SU-DHL-6 (cell line): ENCODE measurements around the gene NSD1.

Source experiments
- H2AFZ ChIP-seq: fragments of 200-600 bp; sonication (generic); 2 replicates; pipeline ENCODE4 v1.6.1; 2014; ENCODE audit warnings: low read depth, mild to moderate bottlenecking, moderate library complexity, mixed read lengths, antibody characterized with exemption, low read length; ENCODE audit not compliant: severe bottlenecking
- H3F3A ChIP-seq: fragments of 200-600 bp; shearing (Covaris generic); 2 replicates; pipeline ENCODE4 v1.6.0; 2016; ENCODE audit warnings: antibody characterized with exemption, mild to moderate bottlenecking; ENCODE audit not compliant: insufficient read depth
- H3K27ac ChIP-seq: fragments of 200-600 bp; sonication (generic); 2 replicates; pipeline ENCODE4 v1.5.1; 2016; ENCODE audit warnings: low read depth, mild to moderate bottlenecking, low read length, moderate library complexity, mixed read lengths
- H3K27me3 ChIP-seq: fragments of 200-600 bp; sonication (generic), shearing (Covaris generic); 2 replicates; pipeline ENCODE4 v1.6.0; 2014; ENCODE audit warnings: mild to moderate bottlenecking, low read length
- H3K36me3 ChIP-seq: fragments of 200-600 bp; sonication (generic); 2 replicates; pipeline ENCODE4 v1.6.1; 2014; ENCODE audit warnings: mild to moderate bottlenecking, low read length, mixed read lengths
- H3K4me2 ChIP-seq: fragments of 300-600, 200-600 bp; shearing (Covaris generic), sonication (generic); 2 replicates; pipeline ENCODE4 v1.6.0; 2014; ENCODE audit warnings: low read length, low read depth, mild to moderate bottlenecking; ENCODE audit not compliant: poor library complexity, severe bottlenecking
- H3K4me3 ChIP-seq: fragments of 200-600 bp; sonication (generic); 2 replicates; pipeline ENCODE4 v1.5.1; 2014; ENCODE audit warnings: antibody characterized with exemption, low read length, mild to moderate bottlenecking, mixed read lengths; ENCODE audit not compliant: insufficient read depth, poor library complexity, severe bottlenecking
- H3K79me2 ChIP-seq: fragments of 200-600 bp; sonication (generic); 2 replicates; pipeline ENCODE4 v1.6.1; 2014; ENCODE audit warnings: mild to moderate bottlenecking, low read length, moderate library complexity; ENCODE audit not compliant: insufficient read depth
- H3K9ac ChIP-seq: fragments of 200-600 bp; sonication (generic); 2 replicates; pipeline ENCODE4 v1.7.0; 2014; ENCODE audit warnings: mild to moderate bottlenecking, low read length
- H3K9me2 ChIP-seq: fragments of 200-600 bp; sonication (generic); replicated peaks from 2 replicates; pipeline ENCODE4 v1.6.1; 2014; ENCODE audit warnings: low read length; ENCODE audit not compliant: insufficient read depth
- H3K9me3 ChIP-seq: fragments of 200-600 bp; sonication (generic); 2 replicates; pipeline ENCODE4 v1.6.1; 2014; ENCODE audit warnings: low read length, mixed read lengths; ENCODE audit not compliant: insufficient read depth
- H4K20me1 ChIP-seq: fragments of 200-600 bp; sonication (generic); 2 replicates; pipeline ENCODE4 v1.6.1; 2014; ENCODE audit warnings: low read depth, mild to moderate bottlenecking, antibody characterized with exemption, low read length, moderate library complexity, mixed read lengths
- CTCF ChIP-seq: fragments of 200-600 bp; sonication (generic); IDR thresholded peaks from one replicate; pipeline ENCODE4 v1.5.1; 2017; ENCODE audit warnings: antibody characterized with exemption, mild to moderate bottlenecking, low read length, moderate library complexity; ENCODE audit not compliant: insufficient read depth, poor library complexity, severe bottlenecking
- EZH2phosphoT487 ChIP-seq: fragments of 200-600 bp; sonication (generic), shearing (Covaris generic); conservative IDR thresholded peaks from 2 replicates; pipeline ENCODE4 v1.6.1; 2018; ENCODE audit warnings: mild to moderate bottlenecking, antibody characterized with exemption, low read length, moderate library complexity, mixed read lengths

Gene NSD1

DNA sequence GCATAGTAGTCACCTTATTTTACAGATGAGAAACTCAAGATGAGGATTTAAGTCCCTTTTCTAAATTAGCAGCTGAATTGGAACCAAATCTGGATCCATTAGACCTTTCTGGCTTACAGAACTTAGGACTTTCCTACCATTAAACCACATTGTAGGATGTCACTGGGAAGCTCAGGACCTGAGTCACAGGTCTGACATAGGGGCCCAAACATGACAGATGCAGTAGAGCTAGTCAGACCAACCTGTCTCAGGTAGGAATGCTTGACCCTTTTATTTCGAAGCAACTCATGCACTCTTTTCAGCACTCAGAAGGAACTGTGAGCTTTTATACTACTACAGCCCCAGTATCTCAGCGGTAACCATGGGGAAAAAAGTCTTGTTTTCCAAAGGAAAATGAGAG lies 167.4 kb downstream of the NSD1 start:
- no peaks in the 10 kb centered on the region for H4K20me1 ChIP-seq
- no peak overlapping the region for H3K9ac ChIP-seq
- no peaks in the 10 kb centered on the region for H3K9me2 ChIP-seq
- no peak overlapping the region for H2AFZ ChIP-seq
- no peak overlapping the region for H3K4me3 ChIP-seq
- TF ChIP-seq EZH2phosphoT487 (no peak), CTCF (no peak)
- H3K36me3 ChIP-seq = no peaks in the 10 kb centered on the region
- H3F3A ChIP-seq = peaks cover 67% of the 10 kb centered on the region
- no peaks in the 10 kb centered on the region for H3K9me3 ChIP-seq
- peak overlapping the region; percentile 75 for H3K27ac ChIP-seq
- peak overlapping the region; percentile 0 for H3K4me2 ChIP-seq
- H3K27me3 ChIP-seq = no peaks in the 10 kb centered on the region
- peaks cover 21% of the 10 kb centered on the region for H3K79me2 ChIP-seq

DNA sequence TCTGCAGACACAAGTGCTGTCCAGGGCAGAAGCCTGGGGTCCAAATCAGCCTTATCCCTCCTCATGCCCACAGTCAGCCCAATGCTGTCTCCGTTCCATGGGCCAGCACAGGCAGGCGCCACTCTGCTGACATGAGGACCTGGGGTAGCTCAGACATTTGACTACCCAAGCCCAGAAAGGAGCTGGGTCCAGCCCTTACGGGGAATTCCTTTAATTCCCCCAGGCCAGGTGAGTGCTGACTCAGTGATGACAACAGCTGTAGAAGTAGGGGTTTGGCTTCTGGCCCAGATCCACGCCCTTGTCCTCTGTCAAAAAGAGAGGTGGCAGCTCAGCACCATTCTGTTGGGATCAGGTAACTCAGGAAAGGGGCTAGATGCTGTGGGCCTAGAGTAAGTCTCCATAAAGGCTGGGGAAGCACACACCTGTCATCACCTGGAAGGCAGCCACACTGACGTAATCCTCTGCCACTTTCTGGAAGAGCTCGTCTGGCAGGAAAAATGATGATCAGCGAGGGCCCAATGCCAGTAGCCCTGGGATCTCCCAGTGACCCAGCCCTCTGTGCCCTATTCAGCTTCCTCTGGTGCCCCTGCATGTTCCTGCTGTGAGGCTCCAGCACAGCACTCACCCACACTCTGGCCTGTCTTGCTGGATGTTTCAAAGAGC lies 168.1 kb downstream of the NSD1 start:
- H3K36me3 ChIP-seq = no peaks in the 10 kb centered on the region
- H3F3A ChIP-seq = peaks cover 68% of the 10 kb centered on the region
- H3K4me3 ChIP-seq = no peak overlapping the region
- no peaks in the 10 kb centered on the region for H3K9me2 ChIP-seq
- H3K9me3 ChIP-seq = no peaks in the 10 kb centered on the region
- no peaks in the 10 kb centered on the region for H4K20me1 ChIP-seq
- peak overlapping the region; percentile 87 for H3K9ac ChIP-seq
- no peak for TF ChIP-seq EZH2phosphoT487
- no peak for TF ChIP-seq CTCF
- no peaks in the 10 kb centered on the region for H3K27me3 ChIP-seq
- H3K27ac ChIP-seq = peak overlapping the region; percentile 75
- peak overlapping the region; percentile 74 for H3K4me2 ChIP-seq
- no peak overlapping the region for H2AFZ ChIP-seq
- peaks cover 23% of the 10 kb centered on the region for H3K79me2 ChIP-seq

DNA sequence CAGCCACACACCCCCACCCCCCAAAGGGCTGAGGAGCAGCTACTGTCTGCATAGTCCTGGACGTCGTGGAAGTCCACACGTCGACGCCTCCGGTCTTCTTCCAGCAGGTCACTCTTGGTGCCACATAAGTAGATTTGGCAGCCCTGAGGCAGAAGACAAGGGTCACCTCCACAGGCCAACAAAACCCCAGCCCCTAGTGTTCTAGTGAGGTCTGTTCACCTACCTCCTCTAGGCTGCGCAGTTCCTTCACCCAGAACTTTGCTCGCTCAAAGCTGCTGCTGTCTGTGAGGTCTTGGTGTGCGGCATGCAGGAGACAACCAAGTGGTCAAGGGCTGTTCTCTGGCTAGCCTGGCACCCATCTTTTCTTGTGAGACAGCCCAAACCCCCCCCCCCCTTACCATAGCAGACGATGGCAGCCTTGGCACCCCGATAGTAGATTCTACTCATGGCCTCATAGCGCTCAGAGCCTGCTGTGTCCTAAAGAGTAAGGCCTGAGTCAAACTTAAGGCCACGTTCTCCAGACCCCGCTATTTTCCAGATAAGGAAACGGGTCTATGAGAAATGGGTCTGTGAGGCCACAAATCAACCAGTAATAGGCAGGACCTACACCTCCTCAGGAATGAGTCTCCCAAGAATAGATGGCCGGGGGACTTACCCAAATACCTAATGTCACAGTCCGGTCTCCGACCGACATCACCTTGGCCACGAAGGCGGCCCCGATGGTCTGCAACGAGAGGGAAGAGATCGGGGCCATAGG lies 169.0 kb downstream of the NSD1 start:
- H3K27me3 ChIP-seq = no peaks in the 10 kb centered on the region
- H3K9me3 ChIP-seq = no peaks in the 10 kb centered on the region
- H3K36me3 ChIP-seq = 0 out of 2 replicates have a peak, but pooled peaks cover 2% of the 10 kb centered on the region
- peak overlapping the region; percentile 75 for H3K27ac ChIP-seq
- H2AFZ ChIP-seq = no peak overlapping the region
- H4K20me1 ChIP-seq = no peaks in the 10 kb centered on the region
- H3K9ac ChIP-seq = peak overlapping the region; percentile 87
- H3F3A ChIP-seq = peaks cover 66% of the 10 kb centered on the region
- H3K79me2 ChIP-seq = peaks cover 23% of the 10 kb centered on the region
- H3K9me2 ChIP-seq = no peaks in the 10 kb centered on the region
- H3K4me3 ChIP-seq = peak overlapping the region; percentile 77
- TF ChIP-seq EZH2phosphoT487 (no peak), CTCF (peak; percentile 37)
- H3K4me2 ChIP-seq = peak overlapping the region; percentile 74
